Left forelimb (tissue), 1 donor: ENCODE data around the gene TMUB1.

Experiments
- DNase-seq: peaks from one replicate; pipeline ENCODE4 v3.0.0-alpha.2; 2018; ENCODE audit warnings: low spot score

Gene TMUB1

DNA sequence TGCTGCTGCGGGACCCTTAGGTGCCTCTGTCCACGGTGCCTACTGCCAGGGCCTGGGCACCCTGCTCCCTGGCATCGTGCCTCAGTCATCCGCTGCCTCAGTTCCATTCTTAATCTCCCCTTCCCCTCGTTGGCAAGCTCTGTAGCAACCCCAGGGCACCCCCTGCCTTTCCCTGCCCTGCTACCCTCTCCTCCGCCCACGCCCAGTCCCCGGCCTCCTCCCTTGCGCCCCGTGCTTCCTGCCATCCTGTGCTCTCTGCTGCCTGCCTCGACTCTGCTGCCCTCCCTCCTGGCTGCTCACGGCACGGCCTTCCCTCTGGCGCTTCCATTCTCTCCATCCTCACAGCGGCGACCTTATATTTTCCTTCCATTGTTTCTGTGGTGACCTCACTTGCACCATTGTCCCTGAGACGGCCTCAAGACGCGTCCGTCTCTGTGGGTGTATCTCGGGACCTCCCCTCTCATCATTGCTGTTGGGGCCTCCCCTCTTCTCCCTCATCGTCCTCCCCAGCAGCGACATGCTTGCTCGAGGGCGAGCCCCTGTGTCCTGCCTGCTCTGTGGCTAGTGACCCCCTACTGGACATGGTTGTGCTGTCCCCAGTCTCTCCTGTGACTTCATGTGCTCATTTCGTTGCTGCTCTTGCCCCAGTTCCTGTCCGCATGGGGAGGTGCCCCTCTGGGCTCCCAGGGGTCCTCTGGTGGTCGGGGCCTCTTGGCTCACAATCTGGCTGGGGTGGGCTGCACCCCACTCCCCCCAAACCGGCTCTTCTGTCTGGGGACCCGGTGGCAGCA is 38.3 kb upstream of the TMUB1 start:
- no peak for DNase-seq

DNA sequence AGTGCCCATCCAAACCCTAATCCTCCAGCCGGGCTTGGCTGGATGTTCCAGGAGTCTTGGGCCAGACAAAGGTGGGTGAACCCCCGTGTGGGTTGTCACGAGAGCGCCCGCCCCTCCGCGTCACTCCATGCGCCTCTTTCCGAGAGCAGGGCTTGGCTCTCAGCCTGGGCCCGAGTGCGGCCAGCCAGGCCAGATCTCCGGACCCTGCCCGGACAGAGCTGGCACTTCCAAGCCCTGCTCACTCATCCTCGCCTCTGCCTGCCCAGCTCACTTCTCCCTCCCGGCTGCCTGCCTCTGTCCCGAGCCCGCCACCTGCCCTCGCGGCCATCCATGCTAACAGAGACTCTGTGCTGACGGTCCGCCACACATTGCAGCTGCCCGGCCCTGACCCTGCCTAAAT is 37.6 kb upstream of the TMUB1 start:
- no peak for DNase-seq

DNA sequence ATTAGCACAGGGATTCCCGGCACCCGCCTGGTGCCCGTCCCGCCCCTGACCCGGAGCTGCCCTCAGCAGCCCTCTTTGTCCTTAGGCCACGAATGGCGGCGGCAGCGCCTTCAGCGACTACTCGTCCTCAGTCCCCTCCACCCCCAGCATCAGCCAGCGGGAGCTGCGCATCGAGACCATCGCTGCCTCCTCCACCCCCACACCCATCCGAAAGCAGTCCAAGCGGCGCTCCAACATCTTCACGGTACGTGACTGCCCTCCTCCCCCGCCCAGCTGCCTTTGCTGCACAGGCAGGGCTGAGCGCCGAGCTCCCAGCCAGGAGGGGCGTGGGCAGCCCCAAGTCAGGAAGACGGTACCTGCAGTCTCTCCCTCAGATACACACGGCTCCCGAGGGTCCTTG is 36.6 kb upstream of the TMUB1 start:
- no peak for DNase-seq

DNA sequence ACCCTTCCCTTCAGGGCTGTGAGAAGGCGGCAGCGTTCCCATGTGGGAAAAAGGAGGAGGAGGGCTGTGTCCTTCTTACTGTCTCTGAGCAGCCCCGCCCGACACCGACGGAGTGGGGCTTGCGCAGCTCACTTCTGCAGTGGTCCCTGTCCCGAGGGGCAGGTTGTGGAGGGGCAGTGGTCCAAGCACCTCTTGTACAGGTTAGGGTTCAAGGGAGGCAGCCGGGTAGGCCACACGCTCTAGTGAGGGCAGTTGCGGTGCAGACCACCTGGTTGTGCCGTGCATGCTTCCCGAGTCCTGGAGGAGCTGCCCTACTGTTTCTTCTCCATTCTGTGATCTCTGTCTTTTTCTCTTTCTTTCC is 35.7 kb upstream of the TMUB1 start:
- DNase-seq, result no peak

DNA sequence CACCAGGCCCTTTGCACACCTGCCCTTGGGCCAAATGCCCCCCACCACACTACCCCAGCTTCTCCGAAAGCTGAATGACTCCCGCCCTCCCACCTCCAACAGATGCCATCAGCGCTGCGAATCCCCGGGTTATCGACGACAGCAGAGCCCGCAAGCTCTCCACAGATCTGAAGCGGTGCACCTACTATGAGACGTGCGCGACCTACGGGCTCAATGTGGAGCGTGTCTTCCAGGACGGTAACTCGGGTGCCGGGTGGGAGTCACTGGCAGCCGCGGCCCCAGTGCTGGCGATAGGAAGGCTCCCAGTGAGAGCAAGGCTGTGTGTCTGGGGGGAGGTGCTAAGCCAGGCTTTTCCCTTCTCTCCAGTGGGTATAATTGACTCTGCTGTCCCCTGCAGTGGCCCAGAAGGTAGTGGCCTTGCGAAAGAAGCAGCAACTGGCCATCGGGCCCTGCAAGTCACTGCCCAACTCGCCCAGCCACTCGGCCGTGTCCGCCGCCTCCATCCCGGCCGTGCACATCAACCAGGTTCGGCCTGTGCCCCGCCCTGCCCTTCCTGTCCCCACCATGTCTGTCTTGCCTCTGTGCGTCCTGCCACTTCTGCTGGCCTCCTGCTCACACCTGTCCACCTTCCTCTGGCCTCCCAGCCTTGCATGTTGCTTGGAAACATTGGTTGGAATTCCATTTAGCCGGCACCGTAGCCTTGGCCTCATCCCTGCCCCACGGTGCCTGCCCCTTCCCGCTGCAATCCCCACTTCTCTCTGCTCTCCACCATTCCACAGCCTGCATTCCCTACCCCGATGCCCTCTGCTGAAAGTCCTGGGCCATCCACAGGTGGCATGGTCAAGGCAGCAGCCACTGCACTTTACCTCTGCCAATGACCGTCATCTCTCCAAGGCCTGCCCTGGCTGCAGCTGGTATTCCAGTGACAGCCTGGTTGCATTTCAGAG is 35.1 kb upstream of the TMUB1 start:
- DNase-seq, result no peak

DNA sequence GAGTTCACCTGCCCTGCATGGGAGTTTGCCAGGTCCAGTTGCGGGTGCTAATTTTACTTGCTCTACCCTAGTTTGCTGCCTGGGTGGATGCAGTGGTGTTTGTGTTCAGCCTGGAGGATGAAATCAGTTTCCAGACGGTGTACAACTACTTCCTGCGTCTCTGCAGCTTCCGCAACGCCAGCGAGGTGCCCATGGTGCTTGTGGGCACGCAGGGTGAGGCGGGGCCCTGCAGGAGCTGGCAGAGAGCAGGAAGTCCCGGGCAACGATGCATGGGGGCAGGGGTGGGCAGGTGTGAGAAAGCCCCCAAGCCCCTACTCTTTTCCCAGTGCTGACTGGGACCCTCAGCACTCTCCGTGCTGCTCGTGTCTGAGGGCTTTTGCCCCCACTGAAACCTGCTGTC is 34.3 kb upstream of the TMUB1 start:
- DNase-seq, result no peak

DNA sequence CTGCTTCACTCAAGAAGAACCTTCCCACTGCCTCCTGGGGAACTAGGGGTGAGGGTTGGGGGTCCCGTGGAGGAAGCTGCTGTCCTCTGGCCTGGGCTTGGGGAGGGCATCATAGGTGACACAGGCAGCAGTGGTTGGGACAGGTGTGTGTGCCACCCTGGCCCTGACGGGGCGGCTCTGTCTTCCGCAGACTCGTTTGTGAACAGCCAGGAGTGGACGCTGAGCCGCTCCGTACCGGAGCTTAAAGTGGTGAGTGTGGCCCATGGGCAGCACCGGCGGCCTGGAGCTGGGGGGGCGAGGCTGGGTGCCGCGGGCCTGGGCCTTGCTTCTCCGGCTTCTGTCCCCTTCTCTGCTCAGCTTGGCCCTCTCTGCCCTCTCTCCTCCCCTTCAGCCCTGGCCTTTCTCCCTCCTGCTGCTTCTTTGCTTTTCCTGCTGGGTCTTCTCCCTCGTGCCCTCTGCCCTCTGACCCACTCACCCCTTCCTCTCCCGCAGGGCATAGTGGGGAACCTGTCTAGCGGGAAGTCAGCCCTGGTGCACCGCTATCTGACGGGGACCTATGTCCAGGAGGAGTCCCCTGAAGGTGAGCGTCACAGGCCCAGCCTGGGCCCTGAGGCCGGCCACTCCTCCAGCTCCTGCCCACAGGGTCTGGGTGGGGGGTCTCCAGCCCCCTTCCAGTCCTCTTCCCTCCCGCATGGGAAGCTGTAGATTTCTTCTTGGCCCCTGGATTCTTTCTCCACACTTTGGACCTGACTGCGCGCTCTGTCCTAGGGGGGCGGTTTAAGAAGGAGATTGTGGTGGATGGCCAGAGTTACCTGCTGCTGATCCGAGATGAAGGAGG is 33.5 kb upstream of the TMUB1 start:
- DNase-seq, result no peak

DNA sequence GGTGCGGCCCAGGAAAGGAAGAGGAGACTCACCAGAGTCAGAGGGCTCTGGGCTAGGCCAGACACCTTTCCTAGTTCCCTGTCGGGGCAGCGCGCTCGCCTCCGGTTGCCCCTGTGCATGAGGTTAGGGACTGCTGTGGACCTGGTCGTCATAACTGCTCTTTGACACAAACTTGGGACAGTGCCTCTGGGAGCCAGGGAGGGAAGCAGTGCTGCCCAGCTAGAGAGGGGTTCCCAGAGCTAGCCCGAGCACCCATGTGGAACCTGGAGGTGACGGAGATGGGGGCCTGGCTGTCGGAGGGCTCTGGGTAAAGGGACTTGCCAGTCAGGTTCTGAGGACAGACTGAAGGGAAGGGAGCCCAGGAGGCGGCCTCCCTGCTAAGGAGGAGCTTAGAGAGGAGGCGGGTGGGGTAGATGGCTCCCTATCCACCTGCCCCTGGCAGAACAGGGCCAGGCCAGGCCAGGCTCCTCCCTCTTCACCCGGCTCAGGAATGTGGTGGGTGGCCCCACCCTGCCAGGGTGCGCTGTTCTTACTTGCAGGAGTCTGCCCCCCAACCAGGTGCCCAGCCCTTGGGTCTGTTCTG is 32.6 kb upstream of the TMUB1 start:
- no peak for DNase-seq

DNA sequence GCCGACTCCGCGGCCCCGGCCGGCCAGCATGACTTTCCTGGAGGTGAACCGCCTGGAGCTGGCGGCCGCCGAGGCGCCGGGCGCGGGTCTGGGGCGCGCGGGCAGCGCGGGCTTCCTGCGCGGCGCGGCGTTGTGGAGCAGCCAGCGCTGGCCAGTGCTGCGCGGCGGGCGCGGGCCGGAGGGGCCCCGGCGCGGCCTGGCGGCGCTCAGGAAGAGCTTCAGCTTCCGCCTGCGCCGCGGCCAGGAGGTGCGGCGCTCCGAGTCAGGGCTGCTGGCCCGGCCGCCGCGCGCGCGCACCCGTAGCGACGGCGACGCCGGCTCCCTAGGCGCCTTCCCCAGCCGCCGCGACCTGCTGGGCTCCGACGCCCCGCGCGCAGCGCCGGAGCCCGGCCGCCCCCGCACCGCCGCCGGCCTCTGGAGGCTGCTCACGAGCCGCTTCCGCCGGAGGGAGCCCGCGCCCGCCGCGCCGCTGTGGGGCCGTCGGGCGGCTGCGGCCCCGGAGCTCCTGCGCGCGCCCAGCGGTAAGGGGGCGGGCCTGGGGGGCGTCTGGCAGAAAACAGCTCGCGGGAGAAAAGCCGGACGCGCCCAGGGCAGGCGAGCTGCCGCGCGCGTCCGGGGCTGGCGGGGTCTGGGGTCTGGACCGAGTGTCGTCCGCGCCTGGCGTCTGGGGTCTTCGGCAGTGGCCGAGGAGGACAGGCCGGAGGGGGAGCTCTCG is 32.0 kb upstream of the TMUB1 start:
- no peak for DNase-seq

DNA sequence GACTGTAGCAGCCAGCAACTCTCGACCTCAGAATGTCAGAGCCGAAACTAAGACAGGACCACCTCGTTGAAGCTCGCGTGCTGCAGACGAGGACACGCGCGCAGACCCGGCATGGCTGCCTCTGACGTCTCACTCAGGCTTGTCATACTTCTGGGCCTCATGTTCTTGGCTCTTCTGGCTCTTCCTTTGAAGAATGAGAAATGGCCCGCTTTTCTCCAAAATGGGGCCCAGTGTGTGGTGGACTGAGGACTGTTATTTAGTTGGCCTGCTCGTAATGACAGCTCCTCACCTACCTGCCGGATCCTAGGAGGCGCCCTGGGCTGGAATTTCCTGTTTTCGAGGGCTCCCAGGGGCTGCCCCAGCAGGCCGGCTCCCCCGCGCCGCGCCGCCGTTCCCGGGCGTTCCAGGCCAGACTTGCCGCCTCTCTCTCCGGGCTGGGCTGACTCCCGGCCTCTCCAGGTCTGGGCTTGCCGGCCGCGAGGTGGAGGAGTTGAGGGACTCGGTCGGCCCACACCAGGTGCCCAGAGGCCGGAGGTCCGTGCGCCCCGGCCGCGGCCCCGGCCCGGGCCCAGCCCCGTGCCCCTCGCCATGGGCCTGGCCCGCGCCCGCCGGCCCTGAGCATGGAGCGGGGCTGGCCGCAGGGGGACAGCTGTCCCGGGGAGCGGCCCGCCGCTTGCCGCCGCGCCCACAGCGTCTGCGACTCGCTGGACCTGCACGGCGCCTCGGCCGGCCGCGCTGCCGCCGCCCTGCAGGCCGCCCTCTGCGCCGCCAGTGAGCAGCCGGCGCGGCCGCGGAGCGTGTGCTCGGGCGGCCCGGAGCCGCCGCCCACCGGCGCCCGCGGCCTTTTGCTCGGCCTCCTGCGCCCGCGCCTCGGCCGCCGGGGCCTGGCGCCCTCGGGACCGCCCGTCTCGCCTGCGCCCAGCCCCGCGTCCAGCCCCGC is 31.1 kb upstream of the TMUB1 start:
- no peak for DNase-seq

DNA sequence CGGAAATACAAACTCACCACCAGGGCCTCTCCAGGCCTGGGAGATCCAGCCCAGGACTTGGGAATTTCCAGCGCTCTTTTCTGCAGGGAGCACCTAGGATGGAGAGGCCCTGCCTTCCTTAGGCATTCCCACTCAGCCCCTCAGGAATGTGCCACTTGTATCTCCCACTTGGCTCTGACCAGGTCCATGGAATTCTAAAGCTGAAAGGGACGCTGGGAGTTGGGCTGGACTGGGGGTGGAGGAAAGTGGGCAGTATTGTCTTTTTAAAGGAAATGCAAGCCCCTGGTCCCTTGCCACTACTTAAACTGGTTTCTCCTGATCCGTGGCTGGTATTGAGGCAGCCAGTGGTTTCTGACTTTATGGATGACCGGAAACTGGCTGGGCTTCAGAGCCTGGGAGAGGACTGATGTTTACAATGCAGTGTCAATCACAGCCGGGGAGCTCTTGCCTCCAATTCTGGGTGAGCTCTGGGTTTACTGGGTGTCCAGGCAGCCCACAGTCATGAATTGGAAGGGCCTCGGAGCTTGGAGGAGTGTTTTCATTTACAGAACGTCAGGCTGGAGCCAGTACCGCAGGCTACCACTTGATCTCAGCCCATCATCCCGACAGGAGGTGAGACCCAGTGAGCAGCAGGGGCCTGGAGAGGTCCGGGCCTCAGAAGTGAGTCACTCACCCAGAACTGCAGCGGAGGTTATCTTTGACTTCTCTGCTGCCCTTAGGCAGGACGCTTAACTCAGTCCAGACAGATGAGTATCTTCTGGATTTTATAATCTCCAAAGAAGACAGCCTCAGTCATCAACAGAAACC is 30.3 kb upstream of the TMUB1 start:
- no peak for DNase-seq

DNA sequence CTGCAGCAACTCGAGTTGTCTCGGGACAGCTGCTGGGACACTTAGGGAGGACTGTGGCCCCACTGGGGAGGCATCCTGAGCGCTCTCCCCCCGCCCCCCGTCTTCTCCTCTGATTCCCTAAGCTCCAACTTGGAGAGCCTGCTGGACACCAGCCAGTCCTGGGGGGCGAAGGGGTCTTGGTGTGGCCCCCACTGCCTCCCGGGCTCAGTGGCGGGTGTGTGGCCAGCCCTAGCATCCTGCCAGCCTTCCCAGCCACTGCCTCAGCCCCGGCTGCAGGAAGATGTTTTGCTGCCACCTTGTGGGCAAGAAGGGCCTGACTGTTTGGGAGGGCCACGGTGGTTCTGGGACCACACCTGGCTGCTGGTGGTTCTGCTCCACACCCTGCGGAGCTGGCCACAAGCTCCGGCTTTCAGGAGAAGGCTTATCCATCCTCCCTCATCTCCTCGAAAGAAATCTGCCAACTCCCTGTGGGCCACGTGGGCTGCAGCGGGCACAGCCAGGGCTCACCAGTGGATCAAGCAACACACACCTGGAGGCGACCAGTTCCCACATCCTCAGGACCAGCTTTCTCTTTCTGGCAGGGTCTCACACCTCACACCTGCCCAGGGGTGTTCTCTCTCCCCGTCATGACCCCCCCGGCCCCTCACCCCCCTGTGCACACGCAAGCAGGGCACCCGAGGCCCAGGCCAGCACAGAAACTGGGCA is 27.8 kb upstream of the TMUB1 start:
- peak; percentile 79 for DNase-seq

DNA sequence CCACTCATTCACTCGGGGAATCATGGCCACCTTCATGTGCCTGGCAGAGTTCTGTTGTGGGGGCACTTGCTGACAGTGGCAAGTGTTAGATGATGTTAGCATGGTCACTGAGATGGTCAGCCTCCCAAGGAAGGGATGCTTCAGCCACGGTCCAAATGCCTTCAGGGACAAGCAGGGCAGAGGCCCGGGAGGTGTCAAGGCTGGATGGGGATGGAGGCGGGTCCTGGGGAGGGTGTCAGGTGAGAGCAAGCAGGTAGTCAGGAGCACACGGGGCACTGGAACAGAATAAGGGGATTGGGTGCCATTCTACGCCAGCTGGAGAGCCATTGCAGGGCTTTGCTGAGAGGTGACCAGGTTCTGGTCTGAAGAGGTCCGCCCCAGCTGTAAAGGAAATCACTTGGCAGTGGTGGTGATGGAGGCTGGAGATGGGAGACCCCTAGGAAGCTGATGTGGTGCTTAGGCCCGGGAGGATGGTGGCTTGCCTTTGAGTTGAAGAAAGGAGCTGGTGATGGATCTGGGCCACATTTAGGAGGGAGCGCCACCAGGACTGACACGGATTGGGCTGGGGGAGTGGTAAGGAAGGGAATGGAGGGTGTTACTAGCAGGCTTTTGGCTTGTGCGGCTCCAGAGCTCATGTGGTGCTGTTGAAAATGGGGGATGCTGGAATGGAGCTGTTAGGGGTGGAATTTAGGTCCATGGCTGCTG is 27.1 kb upstream of the TMUB1 start:
- no peak for DNase-seq

DNA sequence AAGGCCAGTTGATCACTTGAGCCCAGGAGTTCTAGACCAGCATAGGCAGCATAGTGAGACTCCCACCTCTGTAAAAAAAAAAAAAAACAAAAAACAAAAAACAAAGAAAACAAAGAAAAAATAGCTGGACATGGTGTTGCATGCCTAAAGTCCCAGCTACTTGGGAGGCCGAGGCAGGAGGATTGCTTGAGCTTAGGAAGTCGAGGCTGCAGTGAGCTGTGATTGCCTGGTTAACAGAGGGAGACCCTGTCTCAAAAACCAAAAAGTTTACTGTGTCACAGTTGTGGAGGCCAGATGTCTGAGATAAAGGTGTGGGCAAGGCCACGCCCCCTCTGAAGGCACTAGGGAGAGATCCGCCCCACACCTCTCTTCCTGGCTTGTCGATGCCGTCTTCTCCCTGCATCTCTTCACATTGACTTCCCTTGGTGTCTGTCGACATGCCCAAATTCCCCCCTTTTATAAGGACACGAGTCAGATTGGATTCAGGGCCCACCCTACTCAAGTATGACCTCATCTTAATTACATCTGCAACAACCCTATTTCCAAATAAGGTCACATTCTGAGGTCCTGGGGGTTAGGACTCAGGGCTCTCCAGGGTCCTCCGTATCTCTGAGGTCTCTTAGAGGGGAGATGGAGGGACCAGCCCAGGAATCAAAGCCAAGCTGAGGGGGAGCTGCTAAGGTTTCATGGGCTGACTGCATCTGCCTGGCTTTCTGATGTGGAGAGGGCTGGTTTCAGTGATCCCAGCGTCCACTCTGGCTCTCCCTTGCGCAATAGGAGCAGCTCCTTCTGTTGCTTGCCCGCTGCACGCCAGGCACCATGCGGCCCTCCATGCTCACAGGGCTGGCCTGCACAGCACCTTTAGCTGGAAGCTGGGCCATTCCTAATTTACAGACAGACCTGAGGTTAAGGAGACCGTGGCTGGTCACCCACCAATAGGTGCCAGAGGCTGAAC is 26.1 kb upstream of the TMUB1 start:
- DNase-seq, result no peak

DNA sequence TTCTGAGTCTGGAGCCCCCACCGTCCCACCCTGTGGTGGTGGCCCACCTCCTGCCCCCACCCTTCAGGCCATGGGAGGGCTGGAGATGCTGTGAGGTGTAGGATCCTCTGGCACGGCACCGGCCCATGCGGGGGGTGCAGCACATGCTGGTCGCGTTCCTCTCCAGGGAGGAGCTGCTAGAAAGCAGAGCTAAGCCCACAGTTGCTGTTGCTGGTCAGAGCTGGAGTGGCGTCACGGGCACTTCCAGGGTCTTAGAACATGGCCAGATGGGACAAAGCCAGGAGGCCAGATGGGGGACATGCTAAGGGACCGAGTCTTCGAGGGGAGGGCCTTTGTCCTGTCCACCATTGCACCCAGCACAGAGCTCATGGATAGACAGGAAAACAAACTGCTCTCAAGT is 24.6 kb upstream of the TMUB1 start:
- no peak for DNase-seq

DNA sequence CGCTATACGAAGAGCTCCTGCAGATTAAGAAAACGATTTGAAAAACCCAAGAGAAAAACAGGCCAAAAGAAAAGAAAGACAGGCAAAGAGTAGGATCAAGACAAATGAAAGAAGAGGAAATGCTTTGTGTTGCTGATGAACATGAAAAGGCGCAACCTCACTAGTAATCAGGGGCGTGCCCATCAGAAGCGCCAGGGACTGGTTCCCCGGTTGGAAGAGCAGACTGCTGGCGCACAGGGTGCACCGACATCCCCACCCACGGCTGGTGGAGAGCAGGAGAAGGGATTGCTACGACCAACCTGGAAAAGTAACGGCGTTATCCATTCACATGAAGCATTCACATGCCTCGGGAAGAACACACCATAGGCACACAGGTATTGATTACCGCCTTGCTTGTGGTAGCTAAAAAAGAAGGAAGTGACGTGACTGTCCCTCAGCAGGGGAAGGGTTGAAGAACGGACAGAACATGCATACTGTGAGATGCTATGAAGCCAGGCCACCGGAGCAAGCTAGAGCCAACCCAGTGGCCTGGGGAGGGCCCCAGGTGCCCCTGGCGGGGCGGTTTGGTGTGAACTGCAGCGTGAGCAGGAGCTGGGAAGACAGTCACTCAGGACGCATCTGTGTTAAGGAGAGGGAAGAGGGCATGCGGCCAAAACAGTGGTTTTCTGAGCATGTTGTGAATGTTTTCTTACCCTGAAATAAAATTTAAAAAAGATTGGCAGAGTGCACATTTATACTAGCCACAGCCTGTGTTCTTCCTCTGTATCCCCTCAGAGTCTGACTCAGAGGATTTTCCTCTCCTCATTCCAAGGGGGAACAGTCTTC is 21.3 kb upstream of the TMUB1 start:
- no peak for DNase-seq
